ENCODE results near the gene PTPN1. TPM values are rescaled to one million over a fixed set of nuclear protein-coding genes. Genes with fewer than 3 reads are reported as not detected.
A peak's percentile ranks its signal among the peaks of the same experiment; 100 is the strongest.

PTPN1 gene
- total and polyA plus RNA-seq, 2 of the 13 experiments (the other 11 are each of a cell fraction or from before 2014, with no cell fraction given): 17.7 to 37.2 TPM

DNA sequence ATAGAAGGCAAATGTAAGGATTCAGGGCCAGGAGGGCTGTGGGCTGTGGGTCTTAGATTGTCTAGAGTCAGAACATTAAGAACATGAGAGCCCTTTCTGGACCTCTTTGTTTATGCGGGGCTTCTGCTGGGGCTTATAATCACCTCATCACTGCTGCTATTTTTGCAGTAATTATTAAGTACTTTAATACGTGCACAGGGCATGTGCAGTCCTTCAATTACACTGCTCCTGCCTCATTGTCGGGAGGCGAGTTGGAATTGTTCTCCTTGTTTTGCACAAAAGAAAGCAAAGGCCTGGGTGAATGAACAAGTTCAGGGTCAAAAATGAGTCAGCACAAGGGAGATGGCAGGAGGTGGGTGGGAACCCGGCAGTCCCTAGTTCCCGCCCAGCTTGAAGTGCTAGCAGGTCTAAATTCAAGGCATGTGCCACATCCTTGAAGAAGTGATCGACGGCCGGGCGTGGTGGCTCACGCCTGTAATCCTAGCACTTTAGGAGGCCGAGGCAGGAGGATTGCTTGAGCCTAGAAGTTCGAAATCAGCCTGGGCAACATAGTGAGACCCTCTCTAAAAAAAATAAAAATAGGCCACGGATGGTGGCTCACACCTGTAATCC lies 34.4 kb upstream of the PTPN1 start (continued):
- TF ChIP-seq, protein P1, sequence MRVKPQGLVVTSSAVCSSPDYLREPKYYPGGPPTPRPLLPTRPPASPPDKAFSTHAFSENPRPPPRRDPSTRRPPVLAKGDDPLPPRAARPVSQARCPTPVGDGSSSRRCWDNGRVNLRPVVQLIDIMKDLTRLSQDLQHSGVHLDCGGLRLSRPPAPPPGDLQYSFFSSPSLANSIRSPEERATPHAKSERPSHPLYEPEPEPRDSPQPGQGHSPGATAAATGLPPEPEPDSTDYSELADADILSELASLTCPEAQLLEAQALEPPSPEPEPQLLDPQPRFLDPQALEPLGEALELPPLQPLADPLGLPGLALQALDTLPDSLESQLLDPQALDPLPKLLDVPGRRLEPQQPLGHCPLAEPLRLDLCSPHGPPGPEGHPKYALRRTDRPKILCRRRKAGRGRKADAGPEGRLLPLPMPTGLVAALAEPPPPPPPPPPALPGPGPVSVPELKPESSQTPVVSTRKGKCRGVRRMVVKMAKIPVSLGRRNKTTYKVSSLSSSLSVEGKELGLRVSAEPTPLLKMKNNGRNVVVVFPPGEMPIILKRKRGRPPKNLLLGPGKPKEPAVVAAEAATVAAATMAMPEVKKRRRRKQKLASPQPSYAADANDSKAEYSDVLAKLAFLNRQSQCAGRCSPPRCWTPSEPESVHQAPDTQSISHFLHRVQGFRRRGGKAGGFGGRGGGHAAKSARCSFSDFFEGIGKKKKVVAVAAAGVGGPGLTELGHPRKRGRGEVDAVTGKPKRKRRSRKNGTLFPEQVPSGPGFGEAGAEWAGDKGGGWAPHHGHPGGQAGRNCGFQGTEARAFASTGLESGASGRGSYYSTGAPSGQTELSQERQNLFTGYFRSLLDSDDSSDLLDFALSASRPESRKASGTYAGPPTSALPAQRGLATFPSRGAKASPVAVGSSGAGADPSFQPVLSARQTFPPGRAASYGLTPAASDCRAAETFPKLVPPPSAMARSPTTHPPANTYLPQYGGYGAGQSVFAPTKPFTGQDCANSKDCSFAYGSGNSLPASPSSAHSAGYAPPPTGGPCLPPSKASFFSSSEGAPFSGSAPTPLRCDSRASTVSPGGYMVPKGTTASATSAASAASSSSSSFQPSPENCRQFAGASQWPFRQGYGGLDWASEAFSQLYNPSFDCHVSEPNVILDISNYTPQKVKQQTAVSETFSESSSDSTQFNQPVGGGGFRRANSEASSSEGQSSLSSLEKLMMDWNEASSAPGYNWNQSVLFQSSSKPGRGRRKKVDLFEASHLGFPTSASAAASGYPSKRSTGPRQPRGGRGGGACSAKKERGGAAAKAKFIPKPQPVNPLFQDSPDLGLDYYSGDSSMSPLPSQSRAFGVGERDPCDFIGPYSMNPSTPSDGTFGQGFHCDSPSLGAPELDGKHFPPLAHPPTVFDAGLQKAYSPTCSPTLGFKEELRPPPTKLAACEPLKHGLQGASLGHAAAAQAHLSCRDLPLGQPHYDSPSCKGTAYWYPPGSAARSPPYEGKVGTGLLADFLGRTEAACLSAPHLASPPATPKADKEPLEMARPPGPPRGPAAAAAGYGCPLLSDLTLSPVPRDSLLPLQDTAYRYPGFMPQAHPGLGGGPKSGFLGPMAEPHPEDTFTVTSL (CRISPR knock-in tag; IDR thresholded peaks at IDR 0.05; ENCODE audit: borderline replicate concordance): peak; percentile 54; the same call in 1 of the 2 replicates
- no peak for TF ChIP-seq ZFP1 (CRISPR knock-in tag; IDR thresholded peaks at IDR 0.05)
- TF ChIP-seq THAP11 (CRISPR knock-in tag; IDR thresholded peaks at IDR 0.05): peak; percentile 49; the same call in 1 of the 2 replicates
- TF ChIP-seq, protein P2, sequence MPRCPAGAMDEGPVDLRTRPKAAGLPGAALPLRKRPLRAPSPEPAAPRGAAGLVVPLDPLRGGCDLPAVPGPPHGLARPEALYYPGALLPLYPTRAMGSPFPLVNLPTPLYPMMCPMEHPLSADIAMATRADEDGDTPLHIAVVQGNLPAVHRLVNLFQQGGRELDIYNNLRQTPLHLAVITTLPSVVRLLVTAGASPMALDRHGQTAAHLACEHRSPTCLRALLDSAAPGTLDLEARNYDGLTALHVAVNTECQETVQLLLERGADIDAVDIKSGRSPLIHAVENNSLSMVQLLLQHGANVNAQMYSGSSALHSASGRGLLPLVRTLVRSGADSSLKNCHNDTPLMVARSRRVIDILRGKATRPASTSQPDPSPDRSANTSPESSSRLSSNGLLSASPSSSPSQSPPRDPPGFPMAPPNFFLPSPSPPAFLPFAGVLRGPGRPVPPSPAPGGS (CRISPR knock-in tag; IDR thresholded peaks at IDR 0.05): peak; percentile 59; the same call in 1 of the 2 replicates
